ENCODE measurements around the gene SYT1.

DNA sequence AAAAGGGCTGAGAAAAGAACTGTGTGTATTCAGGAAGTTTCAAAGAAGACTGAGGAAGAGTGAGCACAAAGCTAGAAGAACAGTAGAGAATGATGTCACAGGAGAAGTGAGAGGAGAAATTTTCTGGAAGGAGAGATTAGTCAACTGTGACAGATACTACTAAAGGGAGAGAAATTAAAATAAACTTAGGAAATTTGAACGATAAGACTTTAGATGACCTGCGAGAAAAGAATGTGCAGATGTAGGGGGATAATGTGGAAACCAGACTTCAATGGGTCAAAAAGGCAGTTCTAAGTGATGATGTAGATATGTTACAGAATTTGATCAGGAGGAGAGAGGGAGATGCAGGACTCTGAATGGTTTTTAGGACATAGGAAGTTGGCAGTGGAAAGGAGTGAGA is 287.4 kb downstream of the SYT1 start:
- no peak for TF ChIP-seq RARB (CRISPR knock-in tag; IDR thresholded peaks at IDR 0.05)
- no peak for TF ChIP-seq ZNF70 (CRISPR knock-in tag; IDR thresholded peaks at IDR 0.05)
- TF ChIP-seq, protein P1, sequence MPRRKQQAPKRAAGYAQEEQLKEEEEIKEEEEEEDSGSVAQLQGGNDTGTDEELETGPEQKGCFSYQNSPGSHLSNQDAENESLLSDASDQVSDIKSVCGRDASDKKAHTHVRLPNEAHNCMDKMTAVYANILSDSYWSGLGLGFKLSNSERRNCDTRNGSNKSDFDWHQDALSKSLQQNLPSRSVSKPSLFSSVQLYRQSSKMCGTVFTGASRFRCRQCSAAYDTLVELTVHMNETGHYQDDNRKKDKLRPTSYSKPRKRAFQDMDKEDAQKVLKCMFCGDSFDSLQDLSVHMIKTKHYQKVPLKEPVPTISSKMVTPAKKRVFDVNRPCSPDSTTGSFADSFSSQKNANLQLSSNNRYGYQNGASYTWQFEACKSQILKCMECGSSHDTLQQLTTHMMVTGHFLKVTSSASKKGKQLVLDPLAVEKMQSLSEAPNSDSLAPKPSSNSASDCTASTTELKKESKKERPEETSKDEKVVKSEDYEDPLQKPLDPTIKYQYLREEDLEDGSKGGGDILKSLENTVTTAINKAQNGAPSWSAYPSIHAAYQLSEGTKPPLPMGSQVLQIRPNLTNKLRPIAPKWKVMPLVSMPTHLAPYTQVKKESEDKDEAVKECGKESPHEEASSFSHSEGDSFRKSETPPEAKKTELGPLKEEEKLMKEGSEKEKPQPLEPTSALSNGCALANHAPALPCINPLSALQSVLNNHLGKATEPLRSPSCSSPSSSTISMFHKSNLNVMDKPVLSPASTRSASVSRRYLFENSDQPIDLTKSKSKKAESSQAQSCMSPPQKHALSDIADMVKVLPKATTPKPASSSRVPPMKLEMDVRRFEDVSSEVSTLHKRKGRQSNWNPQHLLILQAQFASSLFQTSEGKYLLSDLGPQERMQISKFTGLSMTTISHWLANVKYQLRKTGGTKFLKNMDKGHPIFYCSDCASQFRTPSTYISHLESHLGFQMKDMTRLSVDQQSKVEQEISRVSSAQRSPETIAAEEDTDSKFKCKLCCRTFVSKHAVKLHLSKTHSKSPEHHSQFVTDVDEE (CRISPR knock-in tag; IDR thresholded peaks at IDR 0.05), result no peak

Data from SK-N-SH treated with all-trans-retinoic acid at 6 μM for 48 hours (cell line).